ENCODE data around the gene ZCCHC4.
"Not testable (repeated sequence)": the region's sequence is repeated elsewhere in the genome, so short reads cannot be mapped to it uniquely, and the experiment has no call there.

ZCCHC4 gene

GRCh38 chr4:25367877-25368276, 55.3 kb downstream of the ZCCHC4 start:
- H3K27ac ChIP-seq, result no peak overlapping the region
- no peak for DNase-seq (ENCODE audit: low spot score)
- TF ChIP-seq CTCF (conservative IDR thresholded peaks at IDR 0.05; ENCODE audit: low read depth), result no peak
- CTCF ChIA-PET, result interaction anchor here (0.6 to 1.3 kb wide), 2 partner anchors 56 to 158 kb away, joined by 3 read pairs; partner anchors contain the start of gene ZCCHC4
- POLR2A ChIA-PET (ENCODE audit: low non-redundant PET), result interaction anchor here (0.6 kb wide), 1 partner anchor 9 kb away, joined by 6 read pairs; the partner anchor contains the start of gene ANAPC4

- no peak for DNase-seq (ENCODE audit: low spot score)
- ChIA-PET CTCF (interaction anchor here (1.3 kb wide), 1 partner anchor 56 kb away, joined by 3 read pairs; the partner anchor contains the start of gene ZCCHC4), POLR2A (ENCODE audit: low non-redundant PET) (interaction anchor here (0.6 kb wide), 1 partner anchor 9 kb away, joined by 6 read pairs; the partner anchor contains the start of gene ANAPC4)
- TF ChIP-seq CTCF (conservative IDR thresholded peaks at IDR 0.05; ENCODE audit: low read depth), result no peak
- no peak overlapping the region for H3K27ac ChIP-seq
These were observed 55.7 kb downstream of the ZCCHC4 start for GRCh38 chr4:25368315-25368714.

- no peak for TF ChIP-seq CTCF (conservative IDR thresholded peaks at IDR 0.05; ENCODE audit: low read depth)
- POLR2A ChIA-PET (ENCODE audit: low non-redundant PET), result no interaction called here
- CTCF ChIA-PET, result no interaction called here
- DNase-seq (ENCODE audit: low spot score), result no peak
- no peak overlapping the region for H3K27ac ChIP-seq
These were observed 57.7 kb downstream of the ZCCHC4 start for GRCh38 chr4:25370242-25370641.

- POLR2A ChIA-PET (ENCODE audit: low non-redundant PET); H3K27ac ChIP-seq; CTCF ChIA-PET; DNase-seq (ENCODE audit: low spot score): not testable (repeated sequence)
These were observed 60.0 kb downstream of the ZCCHC4 start for GRCh38 chr4:25372549-25372948.

- peak; percentile 95 for DNase-seq (ENCODE audit: low spot score)
- ChIA-PET CTCF (interaction anchor here (0.5 to 0.7 kb wide), 2 partner anchors 19 to 36 kb away, joined by 3 to 4 read pairs; no protein-coding TSS in a partner anchor), POLR2A (ENCODE audit: low non-redundant PET) (interaction anchor here (0.9 kb wide), 1 partner anchor 9 kb away, joined by 6 read pairs; no protein-coding TSS in a partner anchor)
- no peak for TF ChIP-seq CTCF (conservative IDR thresholded peaks at IDR 0.05; ENCODE audit: low read depth)
- peak within 1 kb of the TSS; percentile 88 for H3K27ac ChIP-seq
These were observed 64.4 kb downstream of the ZCCHC4 start, which contains the start of gene ANAPC4 for GRCh38 chr4:25376754-25377571. TSS of gene ANAPC4 (plus strand) at chr4:25377263. CDS start at chr4:25377428, 165 bp downstream.

GRCh38 chr4:25377572-25378436, 65.2 kb downstream of the ZCCHC4 start:
- TF ChIP-seq CTCF (conservative IDR thresholded peaks at IDR 0.05; ENCODE audit: low read depth), result no peak
- POLR2A ChIA-PET (ENCODE audit: low non-redundant PET), result no interaction called here
- H3K27ac ChIP-seq, result peak overlapping the region; percentile 88
- no peak for DNase-seq (ENCODE audit: low spot score)
- CTCF ChIA-PET, result interaction anchor here (0.5 to 0.7 kb wide), 2 partner anchors 18 to 35 kb away, joined by 3 to 4 read pairs; no protein-coding TSS in a partner anchor

Data from RWPE1 (cell line).